NCI-H2171 (cell line): Measurements from ENCODE around the gene NPY4R.
"Not testable (repeated sequence)": the region's sequence is repeated elsewhere in the genome, so short reads cannot be mapped to it uniquely, and the experiment has no call there.

Experiments
- DNase-seq: peaks from one replicate; lab custom pipeline; 2025; lab: John Stamatoyannopoulos, UW

NPY4R gene, protein sequence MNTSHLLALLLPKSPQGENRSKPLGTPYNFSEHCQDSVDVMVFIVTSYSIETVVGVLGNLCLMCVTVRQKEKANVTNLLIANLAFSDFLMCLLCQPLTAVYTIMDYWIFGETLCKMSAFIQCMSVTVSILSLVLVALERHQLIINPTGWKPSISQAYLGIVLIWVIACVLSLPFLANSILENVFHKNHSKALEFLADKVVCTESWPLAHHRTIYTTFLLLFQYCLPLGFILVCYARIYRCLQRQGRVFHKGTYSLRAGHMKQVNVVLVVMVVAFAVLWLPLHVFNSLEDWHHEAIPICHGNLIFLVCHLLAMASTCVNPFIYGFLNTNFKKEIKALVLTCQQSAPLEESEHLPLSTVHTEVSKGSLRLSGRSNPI

DNA sequence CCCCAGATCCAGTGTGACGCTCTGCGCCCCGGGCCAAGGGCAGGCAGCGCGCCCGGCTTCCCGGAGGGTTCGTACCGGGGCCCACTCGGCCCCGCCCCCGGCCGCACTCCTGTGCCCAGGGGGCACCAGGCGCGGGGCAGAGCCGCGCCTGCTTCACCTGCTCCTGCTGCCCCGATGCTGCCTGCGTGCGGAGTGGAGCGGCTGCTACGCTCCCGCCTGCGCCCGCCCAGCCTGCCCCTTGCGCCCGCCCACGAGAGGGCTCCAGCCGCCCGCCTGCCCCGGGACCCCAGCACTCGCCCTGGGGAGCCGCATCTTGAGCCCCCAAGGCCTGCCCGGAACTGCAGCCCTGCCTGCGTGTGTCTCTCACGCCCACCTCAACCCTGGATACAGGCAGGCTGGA is at the start of gene NPY4R:
NPY4R (minus strand) TSS at position 194 of the 400 bp plus-strand sequence. CDS start 3,323 bp downstream, outside the sequence.
- DNase-seq = not testable (repeated sequence)

DNA sequence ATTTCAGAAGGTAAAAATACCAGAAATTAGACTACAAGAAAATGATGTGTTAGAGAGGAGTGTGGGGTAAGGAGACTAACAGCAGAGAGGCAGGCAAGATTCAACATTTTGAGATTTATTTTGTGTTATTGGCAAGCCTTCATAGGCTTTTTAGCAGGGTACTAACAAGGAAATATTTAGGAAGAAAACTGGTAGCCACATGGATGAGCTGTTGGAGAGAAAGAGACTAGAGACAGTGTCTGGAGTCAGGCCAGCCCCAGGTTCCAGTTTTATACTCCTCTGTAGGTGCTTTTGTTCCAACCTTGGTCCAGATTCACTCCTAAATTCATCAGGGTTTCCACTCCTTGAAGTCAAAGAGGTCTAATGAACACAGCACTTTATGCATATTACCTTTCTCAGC is 49.6 kb upstream of the NPY4R start:
- DNase-seq = no peak

DNA sequence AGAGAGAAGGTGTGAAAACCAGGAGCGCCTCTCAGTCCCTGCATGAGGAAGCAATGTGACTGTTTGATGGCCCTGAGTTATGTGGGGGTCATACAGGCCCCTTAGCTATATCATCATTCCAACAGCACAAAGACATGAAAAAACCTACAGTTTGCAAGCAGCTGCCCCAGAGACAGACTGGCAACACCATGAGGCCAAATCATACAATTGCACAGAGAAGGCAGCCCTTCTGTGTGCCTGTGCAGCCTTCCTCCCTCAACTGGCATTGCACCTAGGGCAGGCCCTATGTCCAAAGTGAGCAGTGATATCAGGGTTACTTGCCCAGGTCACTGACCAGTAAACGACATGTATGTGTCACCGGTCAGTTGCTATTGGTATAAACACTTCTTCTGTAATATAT is 49.1 kb upstream of the NPY4R start:
- no peak for DNase-seq

DNA sequence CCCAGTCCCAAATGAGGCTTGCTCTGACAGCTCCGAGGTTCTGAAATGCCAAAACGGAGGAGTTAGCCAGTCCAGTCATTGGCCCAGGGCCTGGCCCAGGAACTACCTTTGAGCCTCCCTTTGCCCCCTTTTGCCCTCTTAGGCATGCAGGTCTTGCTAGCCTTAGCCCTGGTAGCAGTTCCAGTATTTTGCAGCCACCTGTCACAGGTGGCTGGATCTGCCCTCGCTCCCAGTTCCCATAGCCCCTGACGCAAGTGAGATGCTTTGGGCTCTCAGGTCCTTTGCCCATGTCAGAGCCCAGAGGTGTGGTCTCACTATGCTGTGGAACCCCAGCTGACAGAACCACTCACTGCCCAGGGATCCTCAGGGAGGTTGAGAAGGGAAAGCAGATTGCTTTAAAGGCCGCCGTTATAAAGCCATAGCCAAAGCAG is 48.7 kb upstream of the NPY4R start:
- DNase-seq = no peak

DNA sequence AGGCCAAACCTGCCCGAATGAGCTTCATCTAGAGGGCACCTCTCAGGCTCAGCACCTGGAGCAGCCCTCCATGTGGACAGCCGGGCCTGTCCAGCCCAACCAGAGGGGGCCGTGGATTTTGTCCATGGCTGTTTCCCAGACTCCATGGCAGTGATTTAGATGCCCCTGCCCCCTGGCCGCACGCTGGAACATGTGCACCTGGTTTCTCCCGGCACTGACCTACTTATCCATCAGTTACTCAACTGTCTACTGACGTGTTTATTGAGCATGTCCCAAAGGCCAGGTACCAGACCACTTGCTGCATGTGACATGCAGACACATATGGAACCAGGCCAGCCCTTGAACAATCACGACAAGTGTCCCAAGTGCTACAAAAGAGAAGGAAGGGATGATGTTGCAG is 47.6 kb upstream of the NPY4R start:
- DNase-seq = not testable (repeated sequence)

DNA sequence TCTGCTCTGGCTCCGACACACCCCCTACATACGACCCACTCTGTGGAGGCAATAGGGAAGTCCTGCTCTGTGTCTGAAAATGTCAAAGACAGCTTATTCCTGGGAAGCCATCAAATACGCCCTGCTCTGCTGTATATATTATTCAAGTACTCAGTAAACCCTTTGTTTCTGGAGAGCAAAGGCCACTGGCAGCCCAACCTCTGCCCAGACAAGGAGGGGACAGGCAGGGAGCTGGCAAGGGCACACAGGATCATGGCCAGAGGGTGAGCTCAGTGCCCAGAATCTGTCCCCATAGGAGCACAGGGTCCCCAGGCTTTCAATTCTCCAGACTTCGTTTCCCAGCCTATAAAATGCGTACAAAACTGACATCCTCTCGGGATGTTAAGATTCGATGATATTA is 47.0 kb upstream of the NPY4R start:
- not testable (repeated sequence) for DNase-seq

DNA sequence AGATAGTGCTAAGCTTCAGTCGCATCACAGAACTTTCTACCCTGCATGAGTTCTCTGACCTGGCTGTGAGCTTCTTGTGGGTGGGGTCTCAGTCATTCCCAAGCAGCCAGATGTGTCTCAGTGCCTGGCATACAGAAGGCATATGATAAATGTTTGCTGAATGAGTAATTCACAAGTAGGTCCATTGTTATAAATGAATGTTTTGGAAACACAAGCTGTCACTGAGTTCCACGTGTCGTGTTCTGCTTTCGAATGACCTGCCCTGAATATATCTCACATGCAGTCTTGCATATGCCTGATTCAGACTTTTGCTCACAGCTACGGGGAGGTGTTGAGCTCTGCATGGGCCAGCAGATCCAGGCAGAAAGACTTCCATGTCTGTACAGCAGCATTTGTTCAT is 46.2 kb upstream of the NPY4R start:
- DNase-seq = not testable (repeated sequence)

DNA sequence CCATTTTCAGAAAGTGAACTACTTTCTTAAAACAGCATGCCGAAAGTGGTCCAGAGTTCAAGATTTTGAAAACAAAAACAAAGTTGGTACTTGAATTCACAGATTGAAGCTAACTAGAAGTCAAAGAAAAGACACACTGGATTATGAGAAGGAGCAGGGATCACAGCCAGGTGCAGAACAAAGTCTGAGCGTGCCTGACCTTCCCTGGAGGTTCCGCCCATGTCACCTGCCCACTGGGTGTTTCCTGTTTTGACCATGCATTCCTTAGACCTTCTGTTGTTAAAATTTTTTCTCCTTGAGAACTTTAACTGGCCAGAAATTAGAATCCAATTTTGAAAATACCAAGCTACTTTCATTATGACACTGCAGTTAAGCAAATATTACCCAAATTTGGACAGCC is 34.2 kb upstream of the NPY4R start:
- DNase-seq = not testable (repeated sequence)

DNA sequence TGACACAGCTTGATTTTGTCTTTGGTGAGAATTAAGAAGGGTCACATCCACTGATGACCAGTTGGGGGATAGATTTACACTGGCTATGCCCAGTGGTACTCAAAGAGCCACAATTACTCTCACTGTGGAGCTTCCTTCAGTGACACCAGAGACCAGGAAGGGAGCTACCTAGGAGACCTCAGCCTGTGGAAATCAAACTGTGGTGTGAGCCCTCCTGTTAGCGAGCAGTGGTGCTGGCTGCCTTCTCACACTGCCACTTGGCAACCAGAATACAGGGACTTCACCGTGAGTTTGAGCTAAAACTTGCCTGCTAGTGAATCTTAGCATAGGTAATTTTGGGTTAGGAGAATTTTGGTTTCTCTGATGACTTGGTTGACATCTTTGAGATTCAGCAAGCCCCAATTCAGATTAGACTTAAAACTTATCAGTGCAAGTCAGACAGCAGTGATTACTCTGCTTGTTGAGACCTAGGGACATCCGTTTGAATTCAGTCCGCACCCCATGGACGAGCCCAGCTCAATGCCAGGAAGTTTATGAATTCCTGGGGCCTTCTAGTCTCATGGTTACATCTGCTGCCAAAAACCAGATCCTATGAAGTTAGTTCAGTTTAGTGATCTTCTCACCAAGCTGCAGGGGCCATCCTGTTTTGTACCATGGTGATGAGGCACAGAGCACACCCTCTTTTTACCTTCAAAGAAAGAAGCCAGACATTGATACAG is 33.4 kb upstream of the NPY4R start:
- DNase-seq = not testable (repeated sequence)

DNA sequence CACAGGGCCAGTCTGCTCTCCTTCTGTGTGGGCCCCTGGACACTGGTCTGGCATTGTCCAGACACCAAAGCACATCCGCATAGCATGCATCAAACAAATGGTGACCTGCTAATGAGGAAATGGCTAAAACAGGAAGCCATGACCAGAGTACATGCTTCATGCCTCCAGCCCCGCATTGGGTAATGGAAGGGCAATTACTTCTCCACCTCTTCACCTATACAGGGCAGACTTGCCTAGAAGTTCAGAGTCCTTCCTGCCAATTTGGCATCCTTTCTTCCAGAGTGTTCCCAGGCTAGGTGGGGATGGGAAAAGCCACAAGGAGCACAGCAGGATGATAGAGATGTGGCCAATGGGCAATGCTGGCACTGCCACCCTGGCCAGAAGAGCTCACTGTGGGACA is 32.1 kb upstream of the NPY4R start:
- DNase-seq = not testable (repeated sequence)

DNA sequence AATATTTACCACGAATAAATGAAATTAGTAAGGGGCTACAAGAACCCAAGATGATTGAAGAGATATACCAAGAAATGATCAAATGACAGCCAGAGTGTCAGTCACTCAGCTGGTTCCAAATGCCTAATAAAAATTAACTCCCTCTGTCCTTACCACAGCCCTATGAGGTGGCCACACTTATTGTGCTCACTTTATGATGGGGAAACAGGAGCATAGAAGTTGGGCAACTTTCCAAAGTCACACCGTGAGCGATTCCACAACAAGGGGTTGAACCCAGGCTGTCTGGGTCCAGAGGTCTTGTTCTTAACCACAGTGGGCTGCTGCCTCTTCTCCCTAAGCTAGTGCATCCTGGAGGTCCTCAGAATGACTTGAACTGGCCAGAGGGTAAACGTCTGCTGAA is 31.6 kb upstream of the NPY4R start:
- not testable (repeated sequence) for DNase-seq

DNA sequence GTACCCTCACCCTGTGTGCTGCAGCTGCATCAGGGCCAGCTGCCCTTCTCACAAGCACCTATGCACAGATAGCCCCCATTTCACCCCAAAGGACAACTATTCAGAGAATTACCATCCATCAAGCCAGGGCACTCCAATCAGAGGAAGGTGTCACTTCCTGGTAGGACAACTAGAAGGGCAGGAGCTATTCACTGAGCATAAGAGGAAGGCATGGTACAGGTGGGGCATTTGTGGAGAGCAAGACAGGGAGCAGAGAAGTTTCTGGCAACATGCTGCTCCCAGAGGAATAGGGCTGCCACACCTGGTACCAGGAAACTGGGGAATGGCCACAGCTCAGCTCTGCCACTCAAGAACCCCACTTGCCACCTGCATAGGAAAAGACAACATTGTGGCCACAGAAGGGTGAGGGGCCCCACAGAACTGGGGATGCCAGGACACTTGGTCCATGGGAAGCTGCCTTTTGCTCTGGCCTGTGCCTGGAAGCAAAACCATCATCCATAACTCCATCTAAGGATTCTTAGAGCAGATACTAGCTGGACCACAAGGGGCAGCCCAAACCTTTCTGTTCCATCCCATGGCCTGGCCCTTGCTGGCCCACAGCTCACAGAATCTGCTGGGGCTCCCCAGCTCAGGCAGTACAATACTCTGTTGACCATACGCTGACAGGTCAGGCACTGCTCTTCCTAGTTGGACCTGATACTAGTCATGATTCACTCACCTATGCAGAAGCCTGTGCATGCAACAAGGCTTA is 25.8 kb upstream of the NPY4R start:
- not testable (repeated sequence) for DNase-seq

DNA sequence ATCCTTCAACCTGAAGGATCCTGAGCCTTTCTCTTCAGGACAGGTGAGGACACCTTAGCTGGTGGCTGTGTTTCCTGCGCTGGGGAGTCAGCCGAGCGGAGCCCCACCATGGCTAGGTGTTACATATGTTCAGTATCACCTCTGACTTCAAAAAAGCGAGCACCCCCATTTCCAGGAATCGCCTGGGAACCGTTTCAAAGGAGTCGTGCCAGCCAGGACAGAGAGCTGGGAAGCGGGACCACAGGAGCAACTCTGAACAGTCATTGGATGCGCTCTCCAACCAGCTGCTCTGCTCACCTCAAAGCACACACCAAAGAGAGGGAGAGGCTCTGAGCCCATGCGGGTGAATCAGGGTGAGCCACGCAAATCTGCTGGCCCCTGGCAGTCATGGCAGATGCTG is 24.5 kb upstream of the NPY4R start:
- DNase-seq = not testable (repeated sequence)

DNA sequence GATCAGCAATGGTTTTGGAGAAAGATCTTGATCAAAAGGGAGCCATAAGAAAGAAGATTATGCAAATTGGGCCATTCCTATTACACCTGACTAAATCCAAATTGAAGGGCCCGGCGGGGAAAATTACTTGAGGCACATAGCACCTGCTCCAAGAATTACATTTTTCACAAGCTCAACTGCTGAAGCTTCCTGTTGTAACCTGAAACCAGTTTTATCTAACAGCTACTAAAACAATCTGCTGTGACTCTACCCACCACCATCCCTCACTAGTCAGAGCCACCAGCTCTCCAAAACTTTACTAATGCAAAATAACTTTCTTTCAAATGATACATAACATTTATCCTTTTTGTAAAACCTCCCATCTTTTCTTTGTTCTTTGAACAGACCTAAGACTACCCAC is 20.7 kb upstream of the NPY4R start:
- not testable (repeated sequence) for DNase-seq

DNA sequence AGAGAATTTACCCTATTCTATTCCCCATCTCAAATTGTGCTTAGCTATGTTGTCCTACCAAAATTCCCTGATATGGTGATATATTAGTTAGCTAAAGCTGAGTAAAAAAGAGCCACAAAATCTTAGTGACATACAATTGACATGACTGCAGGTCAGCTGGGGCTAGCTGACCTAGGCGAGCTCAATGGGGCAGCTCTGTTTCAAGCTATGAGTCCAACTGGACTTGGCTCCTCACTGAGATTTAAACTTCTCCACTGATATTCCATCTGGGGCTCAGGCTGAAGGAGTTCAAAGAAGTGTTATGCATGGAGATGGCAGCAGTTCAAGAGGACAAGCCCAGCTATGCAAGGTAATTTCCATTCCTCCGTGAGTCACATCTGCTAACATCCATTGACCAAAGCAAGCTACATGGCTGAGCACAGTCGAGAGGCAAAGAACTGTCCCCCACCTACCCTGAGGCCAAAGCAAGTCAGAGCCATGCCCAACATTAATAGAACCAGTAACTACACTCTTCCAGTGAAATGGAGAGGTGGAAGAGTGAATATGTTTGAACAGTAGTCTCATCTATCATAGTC is 9.1 kb upstream of the NPY4R start:
- DNase-seq = not testable (repeated sequence)

DNA sequence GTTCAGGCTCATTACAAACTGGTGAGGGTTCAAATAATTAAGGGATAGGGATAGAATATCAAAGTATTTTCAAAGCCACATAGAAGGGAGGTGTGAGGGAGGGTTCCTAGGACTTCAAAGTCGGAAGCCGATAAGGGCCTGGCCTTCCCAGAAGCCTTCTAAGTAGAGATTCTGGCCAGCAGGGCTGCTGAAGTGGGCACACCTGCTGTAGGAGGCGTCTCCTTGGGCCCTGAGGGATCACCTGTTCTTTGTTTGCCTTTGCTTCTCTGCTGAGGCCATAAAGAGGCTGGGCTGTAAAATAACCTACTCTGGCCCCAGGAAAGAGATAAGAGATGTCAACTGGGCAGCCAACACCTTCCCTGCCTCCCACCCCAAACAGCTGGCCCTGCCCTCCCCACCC is 8.0 kb upstream of the NPY4R start:
- not testable (repeated sequence) for DNase-seq

DNA sequence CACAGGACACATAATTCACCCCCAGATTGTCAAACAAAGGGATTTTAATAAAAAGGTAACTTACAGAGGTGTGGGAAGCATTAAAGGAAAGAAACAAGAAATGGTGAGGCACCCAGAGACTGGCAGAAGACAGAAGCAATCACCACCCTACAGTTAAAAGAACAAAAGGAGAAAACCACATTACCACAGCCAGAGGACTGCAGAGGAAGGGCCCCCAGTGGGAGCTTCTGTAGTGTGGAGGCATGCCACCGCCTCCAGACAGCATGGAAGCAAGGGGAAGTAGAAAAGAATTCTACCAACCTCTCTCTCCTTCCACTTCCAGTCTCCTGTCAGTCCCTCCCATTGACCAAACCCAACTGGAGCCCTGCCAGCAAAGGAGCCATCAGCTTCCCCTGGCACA is 4.4 kb upstream of the NPY4R start:
- DNase-seq = not testable (repeated sequence)

DNA sequence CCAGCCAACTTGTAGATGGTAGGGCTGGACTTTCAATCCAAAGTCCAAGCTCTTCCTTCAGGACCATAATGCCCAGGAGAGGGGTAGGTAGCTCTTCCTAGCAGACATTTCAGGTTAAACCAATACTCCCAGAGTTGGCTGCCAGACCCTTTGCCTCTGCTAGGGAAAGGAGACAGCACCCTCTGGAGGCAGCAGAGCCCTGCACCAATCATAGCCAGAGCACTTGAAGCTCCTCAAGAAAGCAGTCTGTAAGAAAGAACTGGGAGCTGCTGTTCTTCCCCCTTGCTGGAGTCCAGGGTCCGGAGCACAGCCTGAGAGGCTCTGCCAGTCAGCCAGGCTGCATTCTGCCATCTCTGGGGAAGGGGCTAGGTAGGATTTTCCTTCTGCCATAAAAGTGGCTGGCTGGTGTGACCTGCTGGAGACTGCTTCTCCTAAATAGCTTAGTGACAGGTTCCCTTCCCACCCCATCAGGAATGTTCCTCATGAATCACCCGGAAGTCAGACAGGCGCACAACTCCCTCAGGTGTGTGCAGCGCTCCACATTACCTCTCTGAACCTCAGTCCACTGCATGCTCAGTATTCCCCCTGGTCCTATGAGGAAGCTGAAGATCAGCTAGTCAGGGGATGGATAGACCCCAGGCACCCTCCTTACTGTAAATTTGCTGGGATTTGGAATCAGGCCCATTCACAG is 2.5 kb upstream of the NPY4R start:
- DNase-seq = not testable (repeated sequence)

DNA sequence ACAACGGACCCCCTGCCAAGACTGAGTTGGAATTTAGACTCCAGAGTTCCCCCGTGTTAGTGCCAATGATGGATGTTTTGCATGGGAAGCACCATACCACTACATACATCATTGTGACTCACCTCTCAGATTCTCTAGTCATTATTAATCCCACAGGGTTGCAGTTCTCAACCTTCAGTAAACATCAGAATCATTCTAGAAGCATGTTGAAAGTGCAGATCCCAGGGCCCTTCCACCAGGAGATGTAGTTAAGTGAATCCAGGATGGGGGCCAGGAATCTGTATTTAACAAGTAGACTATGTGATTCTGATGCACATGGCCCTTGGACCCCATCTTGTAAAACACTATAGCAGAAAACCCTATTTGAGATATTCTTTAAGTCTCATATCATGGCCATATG is 2.1 kb downstream of the NPY4R start:
- DNase-seq = not testable (repeated sequence)

DNA sequence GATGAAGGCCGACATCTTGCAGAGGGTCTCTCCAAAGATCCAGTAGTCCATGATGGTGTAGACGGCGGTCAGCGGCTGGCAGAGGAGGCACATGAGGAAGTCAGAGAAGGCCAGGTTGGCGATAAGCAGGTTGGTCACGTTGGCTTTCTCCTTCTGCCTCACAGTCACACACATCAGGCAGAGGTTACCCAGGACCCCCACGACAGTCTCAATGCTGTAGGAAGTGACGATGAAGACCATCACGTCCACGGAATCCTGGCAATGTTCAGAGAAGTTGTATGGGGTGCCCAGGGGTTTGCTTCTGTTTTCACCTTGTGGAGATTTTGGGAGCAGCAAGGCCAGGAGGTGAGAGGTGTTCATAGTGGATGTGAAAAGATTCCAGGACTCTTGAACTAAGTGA is 3.5 kb downstream of the NPY4R start:
- not testable (repeated sequence) for DNase-seq

DNA sequence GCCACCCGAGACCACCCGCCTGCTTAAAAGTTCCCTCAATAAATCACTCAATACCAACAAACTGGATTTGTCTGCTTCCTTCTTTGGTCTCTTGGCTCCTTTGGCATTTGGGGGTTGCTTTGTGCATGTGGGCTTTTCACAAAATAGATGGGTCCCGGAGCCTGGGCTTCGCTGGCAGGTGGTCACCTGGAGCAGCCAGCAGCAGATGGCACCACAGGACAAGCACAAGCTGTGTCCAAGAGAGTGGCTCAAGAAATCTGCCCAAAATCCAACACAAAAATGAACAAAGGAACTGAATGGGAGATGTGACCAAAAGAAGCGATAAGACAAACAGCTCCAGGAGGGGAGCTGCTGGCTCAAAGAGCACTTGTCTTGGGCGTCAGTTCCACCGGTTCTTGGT is 6.2 kb downstream of the NPY4R start:
- not testable (repeated sequence) for DNase-seq

DNA sequence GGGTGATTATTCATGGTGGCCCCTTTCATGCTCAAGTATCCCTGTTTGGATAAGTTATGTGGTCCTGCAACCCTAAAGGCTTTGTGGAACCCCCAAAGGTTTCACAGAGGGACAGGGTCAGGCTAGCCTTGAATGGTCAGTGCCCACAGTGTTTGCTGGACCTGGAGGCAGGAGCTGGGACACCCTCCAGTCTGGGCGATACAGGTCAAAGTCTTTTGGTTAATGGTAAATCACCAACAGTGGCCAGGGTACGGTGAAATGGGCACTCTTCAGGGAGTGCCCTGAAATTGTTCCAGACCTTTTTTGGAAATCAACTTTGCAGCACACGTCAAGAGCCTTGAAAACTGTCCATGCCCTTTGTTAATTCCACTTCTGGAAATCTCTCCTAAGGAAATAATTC is 8.7 kb downstream of the NPY4R start:
- DNase-seq = not testable (repeated sequence)
